PC-9 (cell line): ENCODE data around the gene NT5C1A. TPM values are rescaled to one million over a fixed set of nuclear protein-coding genes. Genes with fewer than 3 reads are reported as not detected.

ENCODE experiments used
- BruUV-seq: library from RNA; stranded (reverse); fragments of 400-500 nt; replicated peaks from 2 replicates; lab custom pipeline; 2021; lab: Mats Ljungman, UMichigan
- CTCF ChIA-PET: fragments of 300-600 bp; sonication (Branson Sonifier 250); formaldehyde crosslinking; loops from one replicate; lab custom pipeline; 2022; ENCODE audit warnings: antibody characterized with exemption; lab: Charles Lee
- POLR2A ChIA-PET: fragments of 300-600 bp; sonication (Branson Sonifier 250); formaldehyde crosslinking; loops from one replicate; lab custom pipeline; 2022; ENCODE audit warnings: antibody characterized with exemption; ENCODE audit not compliant: unreplicated experiment; lab: Charles Lee
- DNase-seq, 2 experiments: peaks; one replicate each; pipeline versions ENCODE4 v3.0.0 to v3.0.0-alpha.2; 2015 to 2022; ENCODE audit warnings: mixed read lengths in 1 of 2
- H2AFZ ChIP-seq: fragments of 200-600 bp; sonication (generic); 2 replicates; pipeline ENCODE4 v1.8.1; 2017; ENCODE audit warnings: antibody characterized with exemption
- H3F3A ChIP-seq: fragments of 200-600 bp; sonication (generic); 2 replicates; pipeline ENCODE4 v1.8.1; 2017; ENCODE audit warnings: antibody characterized with exemption, mild to moderate bottlenecking, low read depth; ENCODE audit not compliant: insufficient read depth
- H3K27ac ChIP-seq: fragments of 200-600 bp; sonication (generic); 2 replicates; pipeline ENCODE4 v1.6.1; 2016; ENCODE audit warnings: mixed run types
- H3K27me3 ChIP-seq: fragments of 200-600 bp; sonication (generic); 2 replicates; pipeline ENCODE4 v1.6.1; 2016; ENCODE audit warnings: low read depth, mixed run types; ENCODE audit not compliant: insufficient read depth
- H3K36me3 ChIP-seq: fragments of 200-600 bp; sonication (generic); 2 replicates; pipeline ENCODE4 v1.6.1; 2016; ENCODE audit warnings: low read depth, mixed run types
- H3K4me1 ChIP-seq: fragments of 200-600 bp; sonication (generic); replicated peaks from 2 replicates; pipeline ENCODE4 v1.6.1; 2016; ENCODE audit warnings: mixed run types; ENCODE audit not compliant: insufficient read depth
- H3K4me2 ChIP-seq: fragments of 200-600 bp; sonication (generic); 2 replicates; pipeline ENCODE4 v1.6.1; 2017; ENCODE audit warnings: mixed run types
- H3K4me3 ChIP-seq: fragments of 200-600 bp; sonication (generic); 2 replicates; pipeline ENCODE4 v1.6.1; 2016; ENCODE audit warnings: mixed run types
- H3K79me2 ChIP-seq: fragments of 200-600 bp; sonication (generic); 2 replicates; pipeline ENCODE4 v1.6.1; 2017; ENCODE audit warnings: low read depth, mixed run types
- H3K9me2 ChIP-seq: fragments of 200-600 bp; sonication (generic); 2 replicates; pipeline ENCODE4 v1.8.1; 2017; ENCODE audit warnings: mild to moderate bottlenecking; ENCODE audit not compliant: insufficient read depth
- H3K9me3 ChIP-seq: fragments of 200-600 bp; sonication (generic); 2 replicates; pipeline ENCODE4 v1.8.1; 2016; ENCODE audit warnings: low read depth; ENCODE audit not compliant: insufficient read depth
- H4K20me1 ChIP-seq: fragments of 200-600 bp; sonication (generic); 2 replicates; pipeline ENCODE4 v1.8.1; 2017; ENCODE audit not compliant: insufficient read depth
- EZH2 ChIP-seq: fragments of 200-600 bp; sonication (generic); IDR thresholded peaks from 2 replicates; pipeline ENCODE4 v1.8.0; 2017; ENCODE audit warnings: antibody characterized with exemption, low read depth
- intact Hi-C: fragments of 100-400 bp; cut with micrococcal nuclease; formaldehyde crosslinking; loops from one replicate; pipeline ENCODE4 v1.10.0; 2022; ENCODE audit not compliant: unreplicated experiment
- total RNA-seq: library from RNA; stranded (reverse); gene quantifications from 2 replicates; pipeline ENCODE4 v1.2.3, GENCODE V29; 2021
- TF ChIP-seq, protein P1 (sequence below): fragments of 200-600 bp; sonication (generic); conservative IDR thresholded peaks from 2 replicates; pipeline ENCODE4 v1.6.1; 2017; ENCODE audit warnings: mixed run types, antibody characterized with exemption, mild to moderate bottlenecking, moderate library complexity

The NT5C1A gene
- total RNA-seq, 1 experiment from 2014 or later = not detected

DNA sequence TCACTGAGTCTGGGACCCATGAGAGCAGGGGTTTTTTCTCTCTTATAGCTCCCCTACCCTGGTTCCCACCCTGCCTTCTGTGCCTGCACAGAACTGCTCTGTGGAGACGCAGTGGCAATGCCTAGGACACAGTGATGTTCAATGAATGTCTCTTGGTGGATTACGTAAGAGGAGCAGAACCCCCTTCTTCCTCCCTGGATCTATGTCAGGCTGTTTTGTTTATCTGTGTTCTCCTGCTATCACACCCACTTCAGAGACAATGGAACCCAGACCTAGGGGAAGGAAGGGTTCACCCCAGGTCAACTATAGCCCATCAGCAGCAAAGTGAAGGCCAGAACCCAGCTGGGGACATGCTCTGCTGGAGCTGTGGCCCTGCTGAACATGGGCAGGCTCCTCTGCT, 17.3 kb upstream of the NT5C1A start:
- H3K9me2 ChIP-seq = no peaks in the 10 kb centered on the region
- TF ChIP-seq EZH2 = no peak
- TF ChIP-seq, protein P1, sequence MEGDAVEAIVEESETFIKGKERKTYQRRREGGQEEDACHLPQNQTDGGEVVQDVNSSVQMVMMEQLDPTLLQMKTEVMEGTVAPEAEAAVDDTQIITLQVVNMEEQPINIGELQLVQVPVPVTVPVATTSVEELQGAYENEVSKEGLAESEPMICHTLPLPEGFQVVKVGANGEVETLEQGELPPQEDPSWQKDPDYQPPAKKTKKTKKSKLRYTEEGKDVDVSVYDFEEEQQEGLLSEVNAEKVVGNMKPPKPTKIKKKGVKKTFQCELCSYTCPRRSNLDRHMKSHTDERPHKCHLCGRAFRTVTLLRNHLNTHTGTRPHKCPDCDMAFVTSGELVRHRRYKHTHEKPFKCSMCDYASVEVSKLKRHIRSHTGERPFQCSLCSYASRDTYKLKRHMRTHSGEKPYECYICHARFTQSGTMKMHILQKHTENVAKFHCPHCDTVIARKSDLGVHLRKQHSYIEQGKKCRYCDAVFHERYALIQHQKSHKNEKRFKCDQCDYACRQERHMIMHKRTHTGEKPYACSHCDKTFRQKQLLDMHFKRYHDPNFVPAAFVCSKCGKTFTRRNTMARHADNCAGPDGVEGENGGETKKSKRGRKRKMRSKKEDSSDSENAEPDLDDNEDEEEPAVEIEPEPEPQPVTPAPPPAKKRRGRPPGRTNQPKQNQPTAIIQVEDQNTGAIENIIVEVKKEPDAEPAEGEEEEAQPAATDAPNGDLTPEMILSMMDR = no peak
- no TSS peak for BruUV-seq
- H3K27ac ChIP-seq = no peak overlapping the region
- no peak for DNase-seq
- no peak overlapping the region for H2AFZ ChIP-seq
- no peaks in the 10 kb centered on the region for H3K36me3 ChIP-seq
- ChIA-PET POLR2A (no interaction called here), CTCF (no interaction called here)
- H3K4me1 ChIP-seq = peaks cover 15% of the 10 kb centered on the region
- no peaks in the 10 kb centered on the region for H3K9me3 ChIP-seq
- peaks cover 8% of the 10 kb centered on the region; the same call in 1 of the 2 replicates for H3F3A ChIP-seq
- peaks cover 3% of the 10 kb centered on the region; the same call in 1 of the 2 replicates for H3K27me3 ChIP-seq
- no peak overlapping the region for H3K4me2 ChIP-seq
- intact Hi-C loops = no loop called here
- H3K4me3 ChIP-seq = no peak overlapping the region
- no peaks in the 10 kb centered on the region for H3K79me2 ChIP-seq
- no peaks in the 10 kb centered on the region for H4K20me1 ChIP-seq

DNA sequence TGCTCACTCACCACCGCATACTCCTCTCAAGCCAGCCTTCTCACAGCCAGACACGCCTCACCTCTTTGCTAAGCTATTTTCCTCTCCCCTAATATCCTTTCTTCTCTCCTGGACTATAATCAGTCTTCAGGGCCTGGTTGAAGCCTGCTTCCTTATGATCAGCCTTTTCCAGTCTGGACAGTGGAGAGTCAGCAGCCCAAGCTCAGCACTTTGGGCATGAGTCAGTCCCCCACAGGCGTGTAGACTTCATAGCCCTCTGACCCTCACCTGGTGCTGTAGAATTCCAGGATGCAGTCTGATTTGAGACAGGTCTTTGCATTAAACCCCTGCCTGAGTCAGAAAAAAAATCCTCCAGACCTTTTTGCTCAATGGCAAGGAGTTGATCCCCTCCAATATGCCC, 16.8 kb upstream of the NT5C1A start:
- H3K27me3 ChIP-seq = peaks cover 3% of the 10 kb centered on the region; the same call in 1 of the 2 replicates
- H2AFZ ChIP-seq = no peak overlapping the region
- no peaks in the 10 kb centered on the region for H3K36me3 ChIP-seq
- H3K9me2 ChIP-seq = no peaks in the 10 kb centered on the region
- intact Hi-C loops = no loop called here
- no peak overlapping the region for H3K4me3 ChIP-seq
- no peaks in the 10 kb centered on the region for H3K9me3 ChIP-seq
- no peak overlapping the region for H3K27ac ChIP-seq
- no peaks in the 10 kb centered on the region for H4K20me1 ChIP-seq
- ChIA-PET POLR2A (no interaction called here), CTCF (no interaction called here)
- H3K4me2 ChIP-seq = no peak overlapping the region
- peak in 1 of 2 experiments; percentile 58 for DNase-seq
- H3K79me2 ChIP-seq = no peaks in the 10 kb centered on the region
- peaks cover 15% of the 10 kb centered on the region for H3K4me1 ChIP-seq
- no TSS peak for BruUV-seq
- peaks cover 8% of the 10 kb centered on the region; the same call in 1 of the 2 replicates for H3F3A ChIP-seq
- TF ChIP-seq, protein P1 = no peak
- TF ChIP-seq EZH2 = no peak

DNA sequence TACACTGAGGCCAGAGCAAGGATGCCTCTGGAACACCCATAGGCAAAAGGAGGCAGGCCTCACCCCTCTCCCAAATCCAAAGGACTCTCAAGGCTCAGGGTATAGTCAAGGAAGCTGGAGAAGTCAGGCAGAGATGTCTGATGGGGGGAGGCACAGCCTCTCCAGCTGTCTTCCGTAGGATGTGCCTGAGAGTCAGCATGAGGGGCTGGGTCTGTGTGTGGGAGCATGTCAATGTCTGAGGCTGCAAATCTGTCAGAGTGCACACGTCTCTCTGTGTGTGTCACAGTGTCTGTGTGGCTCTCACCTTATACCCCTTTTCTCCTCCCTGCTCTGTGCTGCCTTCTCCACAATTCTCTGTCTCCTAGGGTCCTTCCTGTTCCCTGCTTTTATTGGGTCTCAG, 15.3 kb upstream of the NT5C1A start:
- peaks cover 15% of the 10 kb centered on the region for H3K4me1 ChIP-seq
- H3K27ac ChIP-seq = no peak overlapping the region
- no peaks in the 10 kb centered on the region for H3K79me2 ChIP-seq
- BruUV-seq = no TSS peak
- CTCF ChIA-PET = no interaction called here
- POLR2A ChIA-PET = no interaction called here
- no peak overlapping the region for H2AFZ ChIP-seq
- no peaks in the 10 kb centered on the region for H4K20me1 ChIP-seq
- intact Hi-C loops = no loop called here
- no peak overlapping the region for H3K4me2 ChIP-seq
- no peak overlapping the region for H3K4me3 ChIP-seq
- H3K36me3 ChIP-seq = no peaks in the 10 kb centered on the region
- no peak for TF ChIP-seq EZH2
- TF ChIP-seq, protein P1 = no peak
- no peak for DNase-seq
- H3K9me2 ChIP-seq = no peaks in the 10 kb centered on the region
- no peaks in the 10 kb centered on the region for H3K9me3 ChIP-seq
- H3F3A ChIP-seq = peaks cover 8% of the 10 kb centered on the region; the same call in 1 of the 2 replicates
- peaks cover 3% of the 10 kb centered on the region; the same call in 1 of the 2 replicates for H3K27me3 ChIP-seq
